HEK293 (cell line): ENCODE results near the gene PLEKHA8.
"Not testable (repeated sequence)": the region's sequence is repeated elsewhere in the genome, so short reads cannot be mapped to it uniquely, and the experiment has no call there.

ENCODE experiments used
- CTCF ChIA-PET: fragments of 350-600 bp; formaldehyde crosslinking; extraction: SDS; loops from one replicate; lab custom pipeline; 2021; ENCODE audit warnings: antibody characterized with exemption; lab: Yijun Ruan, JAX
- POLR2A ChIA-PET: fragments of 300-600 bp; formaldehyde crosslinking; extraction: SDS; loops from one replicate; lab custom pipeline; 2020; ENCODE audit warnings: antibody characterized with exemption, inconsistent platforms; lab: Yijun Ruan, JAX
- H3K27ac ChIP-seq: fragments of 200-500 bp; sonication (Bioruptor generic); 2 replicates; pipeline ENCODE4 v1.5.1; 2014; ENCODE audit warnings: low read depth, low read length, control low read depth, inconsistent platforms; ENCODE audit errors: extremely low read depth
- H3K36me3 ChIP-seq, 2 experiments: fragments of 200-500 bp in 1 of 2; sonication (Bioruptor generic) in 1 of 2; 1 replicate in 1 of 2; 2 replicates in 1 of 2; pipeline ENCODE4 v1.5.1; 2014 to 2017; ENCODE audit warnings: inconsistent platforms in 2 of 2, low read length in 2 of 2; ENCODE audit not compliant: control insufficient read depth in 2 of 2, insufficient read depth in 1 of 2
- H3K4me1 ChIP-seq: fragments of 200-500 bp; sonication (Bioruptor generic); 2 replicates; pipeline ENCODE4 v1.5.1; 2014; ENCODE audit warnings: mild to moderate bottlenecking, low read length, inconsistent platforms; ENCODE audit not compliant: control insufficient read depth, insufficient read depth
- H3K4me3 ChIP-seq: 2 replicates; pipeline ENCODE4 v1.5.1; 2011; ENCODE audit warnings: low read depth, mild to moderate bottlenecking, control low read depth, low read length, moderate library complexity
- H3K9me3 ChIP-seq: fragments of 200-500 bp; sonication (Bioruptor generic); 2 replicates; pipeline ENCODE4 v1.5.1; 2014; ENCODE audit warnings: low read depth, low read length, inconsistent platforms; ENCODE audit not compliant: control insufficient read depth, insufficient read depth
- ATF2 ChIP-seq: fragments of 450-650 bp; formaldehyde crosslinking; IDR thresholded peaks from 2 replicates; pipeline ENCODE4 v1.5.1; 2016; ENCODE audit warnings: missing biosample characterization, missing genetic modification characterization, low read depth
- BCL11A ChIP-seq: fragments of 450-650 bp; formaldehyde crosslinking; IDR thresholded peaks from 2 replicates; pipeline ENCODE4 v1.5.1; 2016; ENCODE audit warnings: low read depth, missing biosample characterization, missing genetic modification characterization
- BCL6B ChIP-seq: fragments of 450-650 bp; formaldehyde crosslinking; IDR thresholded peaks from 2 replicates; pipeline ENCODE4 v1.5.1; 2017; ENCODE audit warnings: missing biosample characterization, missing genetic modification characterization
- FEZF1 ChIP-seq: fragments of 450-650 bp; formaldehyde crosslinking; IDR thresholded peaks from 2 replicates; pipeline ENCODE4 v1.5.1; 2016; ENCODE audit warnings: missing biosample characterization, missing genetic modification characterization
- KLF9 ChIP-seq: fragments of 450-650 bp; formaldehyde crosslinking; IDR thresholded peaks from 2 replicates; pipeline ENCODE4 v1.5.1; 2016; ENCODE audit warnings: missing biosample characterization, missing genetic modification characterization, low read depth
- SALL2 ChIP-seq: fragments of 450-650 bp; formaldehyde crosslinking; IDR thresholded peaks from 2 replicates; pipeline ENCODE4 v1.5.0; 2017; ENCODE audit warnings: missing biosample characterization, mild to moderate bottlenecking, missing genetic modification characterization, borderline replicate concordance
- SP2 ChIP-seq: fragments of 450-650 bp; formaldehyde crosslinking; IDR thresholded peaks from 2 replicates; pipeline ENCODE4 v1.5.1; 2016; ENCODE audit warnings: missing biosample characterization, missing genetic modification characterization
- SP3 ChIP-seq: fragments of 450-650 bp; formaldehyde crosslinking; IDR thresholded peaks from 2 replicates; pipeline ENCODE4 v1.5.1; 2016; ENCODE audit warnings: missing biosample characterization, missing genetic modification characterization
- ZBTB1 ChIP-seq: fragments of 450-650 bp; formaldehyde crosslinking; IDR thresholded peaks from 2 replicates; pipeline ENCODE4 v1.5.1; 2016; ENCODE audit warnings: missing biosample characterization, missing genetic modification characterization
- ZBTB48 ChIP-seq: fragments of 450-650 bp; formaldehyde crosslinking; IDR thresholded peaks from 2 replicates; pipeline ENCODE4 v1.5.1; 2016; ENCODE audit warnings: missing biosample characterization, missing genetic modification characterization
- ZNF10 ChIP-seq: fragments of 450-650 bp; formaldehyde crosslinking; IDR thresholded peaks from 2 replicates; pipeline ENCODE4 v1.5.1; 2017; ENCODE audit warnings: missing biosample characterization, missing genetic modification characterization
- ZNF133 ChIP-seq: fragments of 450-650 bp; formaldehyde crosslinking; IDR thresholded peaks from 2 replicates; pipeline ENCODE4 v1.5.1; 2016; ENCODE audit warnings: missing biosample characterization, missing genetic modification characterization
- ZNF239 ChIP-seq: fragments of 450-650 bp; formaldehyde crosslinking; IDR thresholded peaks from 2 replicates; pipeline ENCODE4 v1.5.1; 2016; ENCODE audit warnings: missing biosample characterization, missing genetic modification characterization
- ZNF280D ChIP-seq: fragments of 450-650 bp; formaldehyde crosslinking; IDR thresholded peaks from 2 replicates; pipeline ENCODE4 v1.5.1; 2016; ENCODE audit warnings: missing biosample characterization, missing genetic modification characterization
- ZNF292 ChIP-seq: fragments of 450-650 bp; formaldehyde crosslinking; IDR thresholded peaks from 2 replicates; pipeline ENCODE4 v1.5.1; 2016; ENCODE audit warnings: low read depth, missing biosample characterization, missing genetic modification characterization, borderline replicate concordance
- ZNF335 ChIP-seq: fragments of 450-650 bp; formaldehyde crosslinking; conservative IDR thresholded peaks from 2 replicates; pipeline ENCODE4 v1.5.1; 2016; ENCODE audit warnings: missing biosample characterization, missing genetic modification characterization
- ZNF341 ChIP-seq: fragments of 450-650 bp; formaldehyde crosslinking; IDR thresholded peaks from 2 replicates; pipeline ENCODE4; 2016; ENCODE audit warnings: low read depth, missing biosample characterization, missing genetic modification characterization
- ZNF394 ChIP-seq: fragments of 450-650 bp; formaldehyde crosslinking; IDR thresholded peaks from 2 replicates; pipeline ENCODE4 v1.5.1; 2016; ENCODE audit warnings: missing biosample characterization, missing genetic modification characterization, mild to moderate bottlenecking, moderate library complexity, borderline replicate concordance
- ZNF416 ChIP-seq: fragments of 450-650 bp; formaldehyde crosslinking; IDR thresholded peaks from 2 replicates; pipeline ENCODE4 v1.5.1; 2016; ENCODE audit warnings: missing biosample characterization, missing genetic modification characterization
- ZNF510 ChIP-seq: fragments of 450-650 bp; formaldehyde crosslinking; IDR thresholded peaks from 2 replicates; pipeline ENCODE4 v1.5.1; 2018; ENCODE audit warnings: mild to moderate bottlenecking, missing genetic modification characterization, missing biosample characterization; ENCODE audit not compliant: insufficient replicate concordance
- ZNF530 ChIP-seq: fragments of 450-650 bp; formaldehyde crosslinking; IDR thresholded peaks from 2 replicates; pipeline ENCODE4 v1.5.1; 2016; ENCODE audit warnings: low read depth, missing biosample characterization, missing genetic modification characterization
- ZNF571 ChIP-seq: fragments of 450-650 bp; formaldehyde crosslinking; IDR thresholded peaks from 2 replicates; pipeline ENCODE4 v1.5.0; 2017; ENCODE audit warnings: missing biosample characterization, missing genetic modification characterization
- ZNF624 ChIP-seq: fragments of 450-650 bp; formaldehyde crosslinking; IDR thresholded peaks from 2 replicates; pipeline ENCODE4 v1.5.1; 2017; ENCODE audit warnings: missing biosample characterization, missing genetic modification characterization
- ZNF677 ChIP-seq: fragments of 450-650 bp; IDR thresholded peaks from 2 replicates; pipeline ENCODE4 v1.5.0; 2018; ENCODE audit warnings: missing biosample characterization, mild to moderate bottlenecking, missing genetic modification characterization, moderate library complexity
- ZNF692 ChIP-seq: fragments of 450-650 bp; formaldehyde crosslinking; IDR thresholded peaks from 2 replicates; pipeline ENCODE4 v1.5.1; 2016; ENCODE audit warnings: missing biosample characterization, missing genetic modification characterization
- ZNF701 ChIP-seq: fragments of 450-650 bp; formaldehyde crosslinking; IDR thresholded peaks from 2 replicates; pipeline ENCODE4 v1.5.1; 2016; ENCODE audit warnings: missing biosample characterization, missing genetic modification characterization
- ZNF792 ChIP-seq: fragments of 450-650 bp; formaldehyde crosslinking; IDR thresholded peaks from 2 replicates; pipeline ENCODE4 v1.5.1; 2016; ENCODE audit warnings: missing biosample characterization, missing genetic modification characterization
- ZNF837 ChIP-seq: fragments of 450-650 bp; formaldehyde crosslinking; IDR thresholded peaks from 2 replicates; pipeline ENCODE4 v1.5.1; 2016; ENCODE audit warnings: missing biosample characterization, missing genetic modification characterization

PLEKHA8 gene

DNA sequence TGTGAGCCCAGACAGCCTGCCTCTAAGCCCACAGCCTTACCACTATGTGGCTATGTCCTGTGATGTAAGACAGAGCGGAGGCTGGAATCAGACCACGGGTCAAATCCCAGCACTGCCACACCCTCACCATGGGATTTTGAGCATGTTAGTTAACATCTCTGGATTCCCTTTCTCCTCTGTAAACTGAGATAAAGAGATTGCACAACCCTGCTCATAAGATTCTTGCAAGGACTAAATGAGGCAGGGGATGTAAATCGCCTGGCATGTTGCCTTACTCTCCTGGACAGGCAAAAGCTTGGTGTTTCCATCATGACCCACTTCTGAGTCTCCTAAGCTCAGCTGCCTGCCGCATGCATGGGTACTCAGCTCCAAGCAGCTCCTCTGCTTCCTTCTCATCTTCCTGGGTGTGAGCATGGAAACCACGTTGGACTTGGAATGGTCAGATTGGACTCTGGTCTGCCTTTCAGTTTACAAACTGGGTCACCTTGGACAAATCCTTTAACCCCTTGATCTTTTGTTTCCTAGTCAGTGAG is 65.3 kb downstream of the PLEKHA8 start:
- Histone ChIP-seq H3K27ac (no peak overlapping the region), H3K36me3 (no peaks in the 10 kb centered on the region), H3K9me3 (no peaks in the 10 kb centered on the region), H3K4me3 (no peak overlapping the region), H3K4me1 (no peaks in the 10 kb centered on the region)
- no peak for TF ChIP-seq ZNF239 (tag by site-specific recombination)
- no peak for TF ChIP-seq ZNF624 (tag by site-specific recombination)
- TF ChIP-seq ZNF416 (tag by site-specific recombination) = no peak
- no peak for TF ChIP-seq ZNF701
- no peak for TF ChIP-seq ZBTB1 (tag by site-specific recombination)
- no peak for TF ChIP-seq ZNF530
- TF ChIP-seq SALL2 = no peak
- TF ChIP-seq ATF2 (tag by site-specific recombination) = no peak
- no peak for TF ChIP-seq ZNF280D (tag by site-specific recombination)
- no peak for TF ChIP-seq KLF9
- TF ChIP-seq BCL6B = no peak
- TF ChIP-seq ZNF677 (tag by site-specific recombination) = no peak
- no peak for TF ChIP-seq FEZF1 (tag by site-specific recombination)
- TF ChIP-seq ZNF692 (tag by site-specific recombination) = no peak
- TF ChIP-seq ZNF571 (tag by site-specific recombination) = no peak
- no peak for TF ChIP-seq ZNF792
- ChIA-PET CTCF (no interaction called here), POLR2A (no interaction called here)

DNA sequence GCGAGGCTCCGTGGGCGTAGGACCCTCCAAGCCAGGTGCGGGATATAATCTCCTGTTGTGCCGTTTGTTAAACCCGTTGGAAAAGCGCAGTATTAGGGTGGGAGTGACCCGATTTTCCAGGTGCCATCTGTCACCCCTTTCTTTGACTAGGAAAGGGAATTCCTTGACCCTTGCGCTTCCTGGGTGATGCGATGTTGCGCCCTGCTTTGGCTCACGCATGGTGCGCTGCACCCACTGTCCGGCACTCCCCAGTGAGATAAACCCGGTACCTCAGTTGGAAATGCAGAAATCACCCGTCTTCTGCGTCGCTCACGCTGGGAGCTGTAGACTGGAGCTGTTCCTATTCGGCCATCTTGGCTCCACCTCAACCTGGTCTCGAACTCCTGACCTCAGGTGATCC is 70.4 kb downstream of the PLEKHA8 start:
- H3K4me1 ChIP-seq, H3K9me3 ChIP-seq, POLR2A ChIA-PET, H3K36me3 ChIP-seq, CTCF ChIA-PET, H3K27ac ChIP-seq, H3K4me3 ChIP-seq: not testable (repeated sequence)

- Histone ChIP-seq H3K27ac (no peak overlapping the region), H3K9me3 (no peaks in the 10 kb centered on the region; the same call in 1 of the 2 replicates), H3K4me1 (no peaks in the 10 kb centered on the region), H3K36me3 (no peaks in the 10 kb centered on the region), H3K4me3 (no peak overlapping the region)
- CTCF ChIA-PET = no interaction called here
- POLR2A ChIA-PET = no interaction called here
- TF ChIP-seq SP3 (tag by site-specific recombination) = no peak
- no peak for TF ChIP-seq SALL2
- TF ChIP-seq ZNF133 (tag by site-specific recombination) = no peak
- no peak for TF ChIP-seq ZNF335 (tag by site-specific recombination)
- no peak for TF ChIP-seq ZNF837 (tag by site-specific recombination)
- no peak for TF ChIP-seq ZNF394 (tag by site-specific recombination)
- TF ChIP-seq ZBTB48 (tag by site-specific recombination) = no peak
- TF ChIP-seq ZNF510 (tag by site-specific recombination) = no peak
- TF ChIP-seq ZNF10 (tag by site-specific recombination) = no peak
- TF ChIP-seq ZNF341 = no peak
- TF ChIP-seq ZNF571 (tag by site-specific recombination) = no peak
- no peak for TF ChIP-seq BCL11A
- no peak for TF ChIP-seq ZNF292 (tag by site-specific recombination)
- no peak for TF ChIP-seq SP2 (tag by site-specific recombination)
Measured at GRCh38 chr7:30102281-30102680, 74.1 kb downstream of the PLEKHA8 start.
